GM10248 (cell line): Measurements from ENCODE around the gene AKAP12.

Experiments
- CTCF ChIA-PET: fragments of 300-600 bp; sonication (Branson Sonifier 250); formaldehyde crosslinking; extraction: SDS; loops from one replicate; lab custom pipeline; 2021; ENCODE audit warnings: antibody characterized with exemption; lab: Yijun Ruan, JAX
- POLR2A ChIA-PET: fragments of 350-650 bp; sonication (Branson Sonifier 250); formaldehyde crosslinking; extraction: SDS; loops from one replicate; lab custom pipeline; 2020; ENCODE audit warnings: antibody characterized with exemption; lab: Yijun Ruan, JAX
- DNase-seq: peaks from one replicate; pipeline ENCODE4 v3.0.0; 2012; ENCODE audit errors: extremely low spot score
- CTCF ChIP-seq: IDR thresholded peaks from 2 replicates; pipeline ENCODE4 v1.5.1; 2012; ENCODE audit warnings: mild to moderate bottlenecking, low read depth; ENCODE audit errors: extremely low read depth, missing control alignments, control extremely low read depth

Gene AKAP12

DNA sequence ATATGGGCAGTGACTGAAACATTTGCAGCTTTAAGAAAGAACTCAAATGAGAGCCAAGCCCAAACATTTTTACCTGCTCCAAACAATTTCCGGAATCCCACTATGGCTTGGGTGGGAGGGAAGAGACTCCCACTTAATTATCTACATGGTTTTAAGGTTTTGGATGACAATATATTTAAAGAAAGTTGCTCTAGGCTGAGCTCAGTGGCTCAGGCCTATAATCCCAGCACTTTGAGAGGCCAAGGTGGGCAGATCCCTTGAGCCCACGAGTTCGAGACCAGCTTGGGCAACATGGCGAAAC, 9.5 kb upstream of the AKAP12 start:
- DNase-seq = no peak
- TF ChIP-seq CTCF = no peak
- CTCF ChIA-PET = interaction anchor here (1.5 kb wide), 1 partner anchor 12 kb away, joined by 3 read pairs; no protein-coding TSS in a partner anchor
- POLR2A ChIA-PET = no interaction called here

- CTCF ChIA-PET = no interaction called here
- POLR2A ChIA-PET = no interaction called here
- no peak for DNase-seq
- no peak for TF ChIP-seq CTCF
These were observed 6.9 kb upstream of the AKAP12 start for GRCh38 chr6:151232899-151233298.

- TF ChIP-seq CTCF = no peak
- no peak for DNase-seq
- ChIA-PET POLR2A (no interaction called here), CTCF (interaction anchor here (0.6 to 1.1 kb wide), 2 partner anchors 10 to 24 kb away, joined by 3 read pairs; no protein-coding TSS in a partner anchor)
These were observed 6.0 kb upstream of the AKAP12 start for GRCh38 chr6:151233731-151234130.

DNA sequence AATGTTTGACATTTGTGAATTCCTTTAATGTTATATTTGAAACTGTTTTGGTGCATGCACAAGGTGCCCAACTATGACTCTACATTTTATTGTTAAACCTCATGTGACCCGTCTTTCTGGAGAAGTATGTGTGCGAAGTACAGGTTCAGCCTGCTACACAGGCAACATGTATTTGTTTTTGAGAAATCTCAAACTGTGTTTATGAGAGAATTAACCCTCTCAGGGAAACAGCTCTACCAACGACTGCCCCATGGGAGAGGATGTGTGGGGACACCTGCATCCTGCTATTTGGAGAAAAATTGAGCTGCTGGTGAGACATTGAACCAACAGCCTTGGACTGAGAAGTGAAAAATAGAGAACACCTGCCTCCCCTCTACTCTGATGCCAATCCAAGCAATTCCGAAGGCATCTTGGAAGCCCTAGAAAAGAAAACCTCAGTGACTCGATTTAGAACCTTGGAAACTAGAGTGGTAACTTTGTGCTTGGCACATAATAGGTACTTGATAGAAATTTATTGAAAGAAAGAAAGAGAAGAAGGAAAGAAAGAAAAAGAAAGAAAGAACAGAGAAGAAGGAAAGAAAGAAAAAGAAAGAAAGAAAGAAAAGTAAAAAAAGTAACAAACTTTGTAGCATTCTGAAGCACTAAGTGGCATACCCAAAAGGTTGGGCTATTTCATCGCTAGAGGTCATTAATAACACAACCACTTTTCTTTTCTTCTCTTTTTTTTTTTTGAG, 2.9 kb upstream of the AKAP12 start:
- ChIA-PET CTCF (interaction anchor here (1.9 kb wide), 1 partner anchor 42 kb away, joined by 4 read pairs; no protein-coding TSS in a partner anchor), POLR2A (no interaction called here)
- no peak for TF ChIP-seq CTCF
- no peak for DNase-seq

- TF ChIP-seq CTCF = no peak
- DNase-seq = peak; percentile 49
- POLR2A ChIA-PET = no interaction called here
- CTCF ChIA-PET = interaction anchor here (1.7 kb wide), 1 partner anchor 85 kb away, joined by 3 read pairs; no protein-coding TSS in a partner anchor
These were observed 394 bp downstream of the AKAP12 start for GRCh38 chr6:151240036-151240685.

DNA sequence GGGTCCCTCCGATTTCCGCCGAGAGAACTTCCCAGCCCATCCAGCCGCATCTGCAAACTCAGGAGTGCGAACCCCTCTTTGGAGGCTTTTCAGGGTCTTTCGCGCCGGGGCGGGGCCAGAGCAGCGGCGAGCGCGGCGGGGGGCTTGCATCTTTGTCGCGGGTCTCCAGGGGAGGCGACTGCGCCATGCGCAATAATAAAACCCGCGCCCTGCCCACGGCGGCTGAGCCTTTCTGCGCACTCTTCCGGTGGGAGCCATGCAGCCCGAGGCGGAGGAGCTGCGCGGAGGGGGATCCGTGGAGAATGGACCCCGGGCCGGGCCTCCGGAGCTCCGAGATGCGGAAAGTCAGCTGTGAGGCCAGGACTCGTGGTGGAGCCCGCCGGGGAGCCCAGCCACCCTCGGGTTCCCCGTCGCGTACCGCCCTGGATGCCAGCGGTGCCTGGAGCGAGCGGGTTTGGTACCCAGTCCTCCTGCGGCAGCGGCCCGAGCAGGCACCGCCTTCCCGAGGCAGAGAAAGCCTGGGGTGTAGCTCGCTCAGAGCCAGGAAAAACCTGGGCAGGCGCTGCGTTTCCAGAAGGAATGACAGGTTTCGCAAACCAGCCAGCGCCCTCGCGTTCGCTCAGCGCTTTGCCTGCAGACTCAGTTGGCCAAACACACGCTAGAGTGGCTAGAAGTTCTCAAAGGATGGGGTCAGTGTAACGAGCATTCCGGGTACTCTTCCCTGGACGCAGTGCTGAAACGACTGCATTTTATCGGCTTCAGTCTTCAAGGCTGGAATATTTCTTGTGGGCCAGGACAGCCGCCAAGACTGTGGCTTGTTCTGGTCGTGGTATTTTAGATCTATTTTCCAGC, 1.2 kb downstream of the AKAP12 start:
- POLR2A ChIA-PET = no interaction called here
- CTCF ChIA-PET = interaction anchor here (1.7 kb wide), 1 partner anchor 84 kb away, joined by 3 read pairs; no protein-coding TSS in a partner anchor
- no peak for TF ChIP-seq CTCF
- DNase-seq = no peak
